Ishikawa (cell line): ENCODE measurements around the gene LATS2.

Experiments
- CEBPB ChIP-seq: IDR thresholded peaks from 2 replicates; pipeline ENCODE4 v1.6.1; 2012
- CREB1 ChIP-seq: IDR thresholded peaks from 2 replicates; pipeline ENCODE4 v1.6.1; 2012; ENCODE audit warnings: low read depth
- EGR1 ChIP-seq: IDR thresholded peaks from 2 replicates; pipeline ENCODE4 v1.6.1; 2012
- EP300 ChIP-seq: IDR thresholded peaks from 2 replicates; pipeline ENCODE4 v1.6.1; 2012; ENCODE audit warnings: borderline replicate concordance
- FOXM1 ChIP-seq: IDR thresholded peaks from 2 replicates; pipeline ENCODE4 v1.6.1; 2012; ENCODE audit warnings: low read depth, borderline replicate concordance
- NFIC ChIP-seq: IDR thresholded peaks from 2 replicates; pipeline ENCODE4 v1.6.1; 2012
- RAD21 ChIP-seq: IDR thresholded peaks from 2 replicates; pipeline ENCODE4 v1.6.1; 2012; ENCODE audit warnings: low read depth
- REST ChIP-seq: IDR thresholded peaks from 2 replicates; pipeline ENCODE4 v1.6.1; 2012; ENCODE audit warnings: low read depth, mild to moderate bottlenecking
- TAF1 ChIP-seq: IDR thresholded peaks from 2 replicates; pipeline ENCODE4 v1.6.1; 2012; ENCODE audit warnings: low read depth, mild to moderate bottlenecking
- TCF12 ChIP-seq: IDR thresholded peaks from 2 replicates; pipeline ENCODE4 v1.6.1; 2012; ENCODE audit warnings: low read depth
- TEAD4 ChIP-seq: IDR thresholded peaks from 2 replicates; pipeline ENCODE4 v1.6.1; 2012
- YY1 ChIP-seq: IDR thresholded peaks from 2 replicates; pipeline ENCODE4 v1.6.1; 2012; ENCODE audit warnings: low read depth
- ZBTB7A ChIP-seq: IDR thresholded peaks from 2 replicates; pipeline ENCODE4 v1.6.1; 2012; ENCODE audit warnings: low read depth
- TF ChIP-seq, protein P1 (sequence below): IDR thresholded peaks from 2 replicates; pipeline ENCODE4 v1.6.1; 2012
- TF ChIP-seq, protein P2 (sequence below): IDR thresholded peaks from 2 replicates; pipeline ENCODE4 v1.6.1; 2012

The LATS2 gene

DNA sequence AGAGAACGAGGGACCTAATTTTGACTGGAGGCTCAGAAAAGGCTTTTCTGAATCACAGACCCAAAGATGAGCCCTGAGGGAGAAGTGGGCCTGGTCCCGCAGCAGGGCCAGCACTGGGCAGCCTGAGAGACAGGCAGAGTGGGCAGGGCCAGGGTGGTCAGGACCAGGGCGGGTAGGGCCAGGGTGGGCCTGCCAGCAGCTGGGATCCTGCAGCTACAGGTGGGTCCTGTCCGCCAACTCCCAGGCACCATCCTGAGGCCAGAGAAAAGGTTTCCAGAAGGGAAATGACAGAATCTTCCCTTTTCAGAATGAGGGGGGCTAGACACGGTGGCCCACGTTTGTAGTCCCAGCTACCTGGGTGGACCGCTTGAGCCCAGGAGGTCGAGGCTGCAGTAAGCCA is 23.7 kb downstream of the LATS2 start:
- TF ChIP-seq EP300 (no peak), RAD21 (no peak), EGR1 (no peak), NFIC (no peak), TEAD4 (no peak), REST (no peak), TCF12 (no peak), FOXM1 (no peak), YY1 (no peak), CREB1 (no peak), CEBPB (no peak), ZBTB7A (no peak), TAF1 (no peak)
- TF ChIP-seq, protein P1, sequence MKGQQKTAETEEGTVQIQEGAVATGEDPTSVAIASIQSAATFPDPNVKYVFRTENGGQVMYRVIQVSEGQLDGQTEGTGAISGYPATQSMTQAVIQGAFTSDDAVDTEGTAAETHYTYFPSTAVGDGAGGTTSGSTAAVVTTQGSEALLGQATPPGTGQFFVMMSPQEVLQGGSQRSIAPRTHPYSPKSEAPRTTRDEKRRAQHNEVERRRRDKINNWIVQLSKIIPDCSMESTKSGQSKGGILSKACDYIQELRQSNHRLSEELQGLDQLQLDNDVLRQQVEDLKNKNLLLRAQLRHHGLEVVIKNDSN, result no peak
- TF ChIP-seq, protein P2, sequence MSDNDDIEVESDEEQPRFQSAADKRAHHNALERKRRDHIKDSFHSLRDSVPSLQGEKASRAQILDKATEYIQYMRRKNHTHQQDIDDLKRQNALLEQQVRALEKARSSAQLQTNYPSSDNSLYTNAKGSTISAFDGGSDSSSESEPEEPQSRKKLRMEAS, result no peak

- TF ChIP-seq YY1, result no peak
- TF ChIP-seq EP300, result no peak
- TF ChIP-seq CEBPB, result no peak
- no peak for TF ChIP-seq TAF1
- no peak for TF ChIP-seq EGR1
- TF ChIP-seq, protein P1, result no peak
These were observed 25.9 kb downstream of the LATS2 start for GRCh38 chr13:21035498-21035897.

- TF ChIP-seq, protein P2, result no peak
- no peak for TF ChIP-seq FOXM1
- TF ChIP-seq TCF12, result no peak
- TF ChIP-seq ZBTB7A, result no peak
- no peak for TF ChIP-seq REST
- TF ChIP-seq RAD21, result no peak
- no peak for TF ChIP-seq NFIC
- no peak for TF ChIP-seq CREB1
- no peak for TF ChIP-seq CEBPB
- no peak for TF ChIP-seq TAF1
- TF ChIP-seq, protein P1, result no peak
- no peak for TF ChIP-seq EGR1
- TF ChIP-seq TEAD4, result no peak
- no peak for TF ChIP-seq EP300
- TF ChIP-seq YY1, result no peak
These were observed 26.7 kb downstream of the LATS2 start for GRCh38 chr13:21034603-21035191.

DNA sequence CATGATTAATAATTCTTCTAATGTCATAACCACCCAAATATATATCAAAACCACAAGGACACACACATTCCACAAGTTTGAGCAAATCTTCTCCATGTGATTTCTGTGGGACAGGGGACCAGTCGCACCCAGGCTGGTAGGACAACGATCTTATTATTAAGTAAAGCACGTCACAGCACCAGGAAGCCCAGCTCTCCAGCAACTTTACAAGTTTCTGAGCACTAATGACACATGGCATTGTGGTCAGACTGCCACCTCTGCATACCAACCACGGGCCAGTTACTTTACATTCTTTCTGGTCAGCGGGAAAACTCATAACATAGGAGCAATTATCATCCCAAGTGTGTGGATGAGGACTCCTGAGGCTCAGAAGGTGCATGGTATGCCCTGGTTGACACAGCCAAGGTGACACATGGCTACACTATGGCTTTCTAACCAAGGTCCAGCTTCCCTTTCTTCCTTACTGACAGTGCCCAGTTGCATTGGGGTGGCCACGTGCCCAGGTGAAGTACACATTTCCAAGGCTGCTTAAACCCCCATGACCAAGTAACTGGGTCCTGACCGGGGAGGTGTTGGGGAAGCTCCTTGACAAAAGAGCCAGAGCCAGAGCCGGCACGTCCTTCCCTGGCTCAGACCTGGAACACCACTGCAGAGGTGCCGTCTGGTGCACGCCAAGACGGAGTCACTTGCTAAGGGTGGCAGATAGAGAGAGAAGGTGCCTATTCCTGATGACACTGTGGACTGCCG is 27.4 kb downstream of the LATS2 start:
- TF ChIP-seq TEAD4 (peak; percentile 86), FOXM1 (no peak), REST (no peak), TAF1 (no peak), NFIC (no peak), TCF12 (no peak), EGR1 (no peak), RAD21 (no peak), CREB1 (no peak), CEBPB (no peak)
- TF ChIP-seq, protein P1, result peak; percentile 42; the same call in 1 of the 2 replicates
- TF ChIP-seq, protein P2, result peak; percentile 68
